SH-SY5Y (cell line): ENCODE results near the gene EFCAB11.

ENCODE experiments used
- GATA2 ChIP-seq: IDR thresholded peaks from 2 replicates; pipeline ENCODE4 v1.6.1; 2011; ENCODE audit warnings: mild to moderate bottlenecking, low read depth, low read length
- GATA3 ChIP-seq: IDR thresholded peaks from 2 replicates; pipeline ENCODE4 v1.6.1; 2011; ENCODE audit warnings: low read depth, mild to moderate bottlenecking, low read length, moderate library complexity

- TF ChIP-seq GATA2: no peak
- no peak for TF ChIP-seq GATA3
Observed at GRCh38 chr14:89757313-89757939, 197.1 kb downstream of the EFCAB11 start.
